Measurements from ENCODE around the gene MKS1.

Gene MKS1

DNA sequence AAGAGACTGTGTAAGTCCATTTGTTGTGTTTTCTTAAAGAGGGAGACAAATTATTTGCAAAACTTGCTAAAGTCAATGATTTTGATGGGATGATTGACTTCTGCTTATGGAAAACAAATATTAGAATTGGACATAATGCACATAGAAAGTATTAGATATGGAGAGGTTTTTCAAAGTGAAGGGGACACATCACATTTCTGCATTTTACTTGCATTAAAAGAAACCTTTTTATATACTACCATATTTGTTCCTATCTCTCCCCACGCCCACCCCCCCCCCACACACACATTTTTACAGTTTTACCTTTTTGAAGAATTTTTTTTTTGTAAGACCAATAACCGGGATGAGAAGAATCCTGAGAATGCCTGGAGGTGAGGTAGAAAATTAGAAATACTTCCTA is 60.9 kb downstream of the MKS1 start:
- no peak for DNase-seq (ENCODE audit: low read depth)
- H3K4me3 ChIP-seq (ENCODE audit: low read depth, low read length): no peak overlapping the region
- TF ChIP-seq, protein P1, sequence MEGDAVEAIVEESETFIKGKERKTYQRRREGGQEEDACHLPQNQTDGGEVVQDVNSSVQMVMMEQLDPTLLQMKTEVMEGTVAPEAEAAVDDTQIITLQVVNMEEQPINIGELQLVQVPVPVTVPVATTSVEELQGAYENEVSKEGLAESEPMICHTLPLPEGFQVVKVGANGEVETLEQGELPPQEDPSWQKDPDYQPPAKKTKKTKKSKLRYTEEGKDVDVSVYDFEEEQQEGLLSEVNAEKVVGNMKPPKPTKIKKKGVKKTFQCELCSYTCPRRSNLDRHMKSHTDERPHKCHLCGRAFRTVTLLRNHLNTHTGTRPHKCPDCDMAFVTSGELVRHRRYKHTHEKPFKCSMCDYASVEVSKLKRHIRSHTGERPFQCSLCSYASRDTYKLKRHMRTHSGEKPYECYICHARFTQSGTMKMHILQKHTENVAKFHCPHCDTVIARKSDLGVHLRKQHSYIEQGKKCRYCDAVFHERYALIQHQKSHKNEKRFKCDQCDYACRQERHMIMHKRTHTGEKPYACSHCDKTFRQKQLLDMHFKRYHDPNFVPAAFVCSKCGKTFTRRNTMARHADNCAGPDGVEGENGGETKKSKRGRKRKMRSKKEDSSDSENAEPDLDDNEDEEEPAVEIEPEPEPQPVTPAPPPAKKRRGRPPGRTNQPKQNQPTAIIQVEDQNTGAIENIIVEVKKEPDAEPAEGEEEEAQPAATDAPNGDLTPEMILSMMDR (IDR thresholded peaks at IDR 0.05; ENCODE audit: control insufficient read depth, extremely low read depth, insufficient read depth): no peak

DNA sequence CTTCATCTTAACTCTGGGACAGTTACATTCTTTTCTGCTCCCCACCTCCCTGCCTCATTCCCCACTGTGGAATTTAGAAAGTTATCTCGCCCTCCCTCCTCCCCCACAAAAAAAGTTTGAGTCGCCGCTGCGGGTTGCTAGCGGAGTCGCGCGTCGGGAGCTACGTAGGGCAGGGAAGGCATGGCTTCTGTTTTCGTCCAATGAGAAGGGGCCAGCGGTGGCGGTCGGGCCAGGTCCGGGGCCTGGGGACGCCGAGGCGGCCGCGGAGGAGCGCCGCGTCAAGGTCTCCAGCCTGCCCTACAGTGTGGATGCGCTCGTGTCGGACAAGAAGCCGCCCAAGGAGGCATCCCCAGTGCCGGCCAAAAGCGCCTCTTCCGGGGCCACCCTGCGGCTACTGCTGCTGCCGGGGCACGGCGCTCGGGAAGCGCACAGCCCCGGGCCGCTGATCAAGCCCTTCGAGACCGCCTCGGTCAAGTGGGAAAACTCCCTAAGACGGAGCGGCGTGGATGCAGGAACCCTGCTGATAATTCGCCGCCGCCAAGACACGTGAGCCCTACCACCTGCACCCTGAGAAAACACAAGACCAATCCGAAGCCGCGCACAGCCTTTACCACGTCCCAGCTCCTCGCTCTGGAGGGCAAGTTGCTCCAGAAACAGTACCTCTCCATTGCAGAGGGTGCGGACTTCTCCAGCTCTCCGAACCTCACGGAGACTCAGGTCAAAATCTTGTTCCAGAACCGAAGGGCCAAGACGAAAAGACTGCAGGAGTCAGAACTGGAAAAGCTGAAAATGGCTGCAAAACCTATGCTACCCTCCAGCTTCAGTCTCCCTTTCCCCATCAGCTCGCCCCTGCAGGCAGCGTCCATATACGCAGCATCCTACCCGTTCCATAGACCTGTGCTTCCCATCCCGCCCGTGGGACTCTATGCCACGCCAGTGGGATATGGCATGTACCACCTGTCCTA is 61.9 kb downstream of the MKS1 start:
- DNase-seq (ENCODE audit: low read depth): no peak
- TF ChIP-seq, protein P1 (IDR thresholded peaks at IDR 0.05; ENCODE audit: control insufficient read depth, extremely low read depth, insufficient read depth): no peak
- no peak overlapping the region for H3K4me3 ChIP-seq (ENCODE audit: low read depth, low read length)

Data from LNCaP clone FGC (cell line).